GM19043 (cell line): ENCODE measurements around the gene ETF1.

Source experiments
- ATAC-seq: cut with Tn5 transposase; IDR thresholded peaks from one replicate; pipeline ENCODE4 v1.9.1; 2021; ENCODE audit warnings: low read depth; ENCODE audit not compliant: unreplicated experiment

The ETF1 gene

DNA sequence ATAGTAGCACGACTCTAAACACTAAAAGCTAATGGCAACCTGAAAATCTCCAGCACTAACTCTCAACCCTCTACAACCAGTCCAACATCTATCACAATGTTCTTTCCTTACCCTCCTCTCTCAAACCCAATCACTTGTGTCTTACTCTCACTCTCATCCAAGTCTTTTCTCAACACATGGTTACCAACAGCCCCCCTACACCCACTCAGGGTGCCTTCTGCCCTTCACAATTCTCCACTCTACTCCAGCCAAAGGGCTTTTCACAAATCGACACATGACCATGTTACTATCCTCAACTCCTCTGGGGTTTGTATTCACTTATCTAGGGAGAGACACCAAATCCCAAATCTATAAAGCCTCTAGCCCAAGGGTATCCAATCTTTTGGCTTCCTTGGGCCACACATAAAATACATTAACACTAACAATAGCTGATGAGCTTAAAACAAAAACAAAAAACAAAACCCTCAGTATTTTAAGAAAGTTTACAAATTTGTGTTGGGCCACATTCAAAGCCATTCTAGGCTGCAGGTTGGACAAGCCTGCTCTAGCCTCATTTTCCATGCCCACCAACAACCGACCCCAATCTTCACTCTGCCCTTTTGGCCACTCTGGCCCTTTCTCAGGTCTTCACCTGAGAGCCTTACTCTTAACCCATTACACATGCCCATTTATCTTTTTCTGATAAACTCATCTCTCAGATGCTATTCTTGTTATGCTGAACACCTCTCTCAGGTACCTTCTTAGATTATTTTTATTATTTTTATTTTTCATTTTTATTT is 20.5 kb upstream of the ETF1 start:
- no peak for ATAC-seq

DNA sequence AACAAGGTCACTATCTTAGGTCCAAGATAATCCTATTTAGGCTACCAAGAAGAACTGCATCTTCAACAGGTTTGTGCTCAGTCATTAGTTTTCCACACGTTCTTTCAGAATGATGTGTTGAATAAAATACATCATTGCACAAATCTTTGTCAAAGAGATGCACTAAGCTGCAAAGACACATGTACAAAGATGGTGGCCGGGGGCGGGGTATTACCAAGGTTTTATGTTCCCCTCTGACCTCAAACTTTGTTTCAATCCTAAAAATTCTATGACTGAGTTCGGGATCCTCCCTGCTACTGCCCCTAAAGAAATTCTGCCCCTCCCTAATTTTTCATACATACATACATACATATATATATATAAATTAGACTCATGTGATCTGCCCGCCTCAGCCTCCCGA is 17.9 kb upstream of the ETF1 start:
- ATAC-seq, result no peak

DNA sequence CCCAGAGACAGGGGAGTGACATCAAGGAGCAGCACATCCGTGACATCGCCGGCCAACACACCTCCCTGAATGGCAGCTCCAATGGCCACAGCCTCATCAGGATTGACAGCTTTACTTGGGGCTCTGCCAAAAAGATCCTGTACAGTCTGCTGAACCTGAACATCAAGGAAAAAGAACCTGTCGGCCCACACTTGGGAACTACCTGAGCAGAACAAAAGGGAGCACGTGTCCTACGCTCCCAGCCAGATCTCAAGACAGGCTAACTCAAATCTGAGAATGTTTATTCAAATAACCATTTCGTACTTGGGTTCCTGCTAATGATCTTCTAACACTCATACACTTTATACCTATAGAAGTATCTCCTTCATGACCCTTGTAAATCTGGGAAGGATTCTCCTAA is 16.9 kb upstream of the ETF1 start:
- no peak for ATAC-seq

DNA sequence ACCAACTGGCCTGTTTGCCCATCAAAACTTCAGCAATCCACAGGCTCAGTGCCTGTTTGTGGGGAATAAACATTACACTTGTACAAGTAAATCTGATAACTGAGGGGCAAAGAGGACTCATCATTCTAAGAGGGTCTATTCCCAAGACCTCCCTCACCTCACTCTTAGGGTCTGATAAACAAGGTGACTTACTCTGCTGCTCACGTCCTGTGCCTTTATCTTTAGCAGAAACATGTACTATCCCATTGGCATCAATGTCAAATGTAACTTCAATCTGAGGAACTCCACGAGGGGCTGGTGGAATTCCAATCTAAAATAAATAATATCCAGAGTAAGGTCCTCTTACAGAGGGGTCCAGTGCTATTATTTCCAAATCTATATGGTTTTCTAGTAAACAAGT is 14.6 kb upstream of the ETF1 start:
- no peak for ATAC-seq

DNA sequence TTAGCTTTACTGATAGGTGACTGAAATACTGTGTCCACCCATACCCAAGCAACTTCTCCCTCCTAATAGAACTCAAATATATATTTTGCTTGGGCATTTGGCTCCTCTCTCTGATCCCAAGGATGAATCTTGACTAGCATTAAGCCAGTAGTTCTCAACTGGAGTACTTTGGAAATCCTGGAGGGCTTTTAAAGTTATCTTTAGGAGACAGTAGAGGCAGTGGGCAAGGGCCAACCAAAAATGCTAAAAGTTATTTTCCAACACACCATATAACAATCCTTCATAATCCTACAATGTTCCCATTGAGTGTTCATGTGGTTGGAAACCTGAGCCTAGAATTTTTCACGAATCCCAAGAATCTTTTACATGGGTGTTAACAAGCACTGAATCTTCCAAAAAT is 11.1 kb upstream of the ETF1 start:
- ATAC-seq, result no peak

DNA sequence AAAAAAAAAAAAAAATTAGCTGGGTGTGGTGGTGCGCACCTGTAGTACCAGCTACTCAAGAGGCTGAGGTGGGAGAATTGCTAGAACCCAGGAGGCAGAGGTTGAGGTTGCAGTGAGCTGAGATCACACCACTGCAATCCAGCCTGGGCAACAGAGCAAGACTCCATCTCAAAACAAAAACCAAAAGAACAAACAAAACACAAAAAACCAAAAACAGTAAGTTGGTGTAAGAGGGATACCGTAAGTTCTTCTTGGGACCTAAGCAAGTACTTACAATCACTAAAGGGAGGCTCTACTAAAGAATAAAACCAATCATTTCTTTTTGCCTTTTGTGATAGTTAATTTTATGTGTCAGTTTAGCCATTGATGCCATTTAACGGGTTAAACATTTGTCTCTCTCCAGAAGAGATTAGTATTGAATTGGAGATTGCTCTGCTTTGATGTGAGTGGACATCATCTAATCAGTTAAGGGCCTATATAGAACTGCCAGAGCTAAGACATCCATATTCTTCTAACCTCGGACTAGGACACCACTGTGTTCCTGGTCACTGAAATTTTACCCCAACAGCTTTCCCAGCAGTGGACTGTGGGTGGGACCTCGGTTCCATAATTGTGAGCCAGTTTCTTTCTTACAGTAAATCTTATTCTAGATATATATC is 10.5 kb upstream of the ETF1 start:
- ATAC-seq, result no peak

DNA sequence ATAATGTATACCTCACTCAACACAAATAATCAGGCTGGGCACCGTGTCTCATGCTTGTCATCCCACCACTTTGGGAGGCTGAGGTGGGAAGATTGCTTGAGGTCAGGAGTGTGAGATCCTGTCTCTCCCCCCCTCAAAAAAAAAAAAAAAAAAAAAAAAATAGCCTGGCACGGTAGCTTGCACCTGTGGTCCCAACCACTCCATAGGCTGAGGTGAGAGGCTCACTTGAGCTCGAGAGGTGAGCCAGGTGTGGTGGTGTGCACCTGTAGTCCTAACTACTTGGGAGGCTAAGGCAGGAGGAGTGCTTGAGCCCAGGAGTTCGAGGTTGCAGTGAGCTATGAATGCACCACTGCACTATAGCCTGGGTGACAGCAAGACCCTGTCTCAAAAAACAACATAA is 9.6 kb upstream of the ETF1 start:
- no peak for ATAC-seq

DNA sequence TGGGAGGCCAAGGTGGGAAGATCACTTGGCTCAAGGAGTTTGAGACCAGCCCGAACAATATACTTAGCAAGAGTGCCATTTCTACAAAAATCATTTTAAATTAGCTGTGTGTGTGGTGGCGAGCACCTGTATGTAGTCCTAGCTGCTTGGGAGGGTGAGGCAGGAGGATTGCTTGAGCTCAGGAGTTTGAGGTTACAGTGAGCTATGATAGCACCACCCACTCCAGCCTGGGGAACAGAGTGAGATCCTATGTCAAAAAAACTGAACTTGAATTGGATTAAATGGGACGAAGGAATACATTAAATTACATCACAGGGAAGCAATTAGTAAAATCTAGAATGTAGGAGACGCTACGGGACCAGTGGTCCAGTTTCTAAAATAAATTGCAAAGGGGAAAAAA is 6.4 kb upstream of the ETF1 start:
- no peak for ATAC-seq

DNA sequence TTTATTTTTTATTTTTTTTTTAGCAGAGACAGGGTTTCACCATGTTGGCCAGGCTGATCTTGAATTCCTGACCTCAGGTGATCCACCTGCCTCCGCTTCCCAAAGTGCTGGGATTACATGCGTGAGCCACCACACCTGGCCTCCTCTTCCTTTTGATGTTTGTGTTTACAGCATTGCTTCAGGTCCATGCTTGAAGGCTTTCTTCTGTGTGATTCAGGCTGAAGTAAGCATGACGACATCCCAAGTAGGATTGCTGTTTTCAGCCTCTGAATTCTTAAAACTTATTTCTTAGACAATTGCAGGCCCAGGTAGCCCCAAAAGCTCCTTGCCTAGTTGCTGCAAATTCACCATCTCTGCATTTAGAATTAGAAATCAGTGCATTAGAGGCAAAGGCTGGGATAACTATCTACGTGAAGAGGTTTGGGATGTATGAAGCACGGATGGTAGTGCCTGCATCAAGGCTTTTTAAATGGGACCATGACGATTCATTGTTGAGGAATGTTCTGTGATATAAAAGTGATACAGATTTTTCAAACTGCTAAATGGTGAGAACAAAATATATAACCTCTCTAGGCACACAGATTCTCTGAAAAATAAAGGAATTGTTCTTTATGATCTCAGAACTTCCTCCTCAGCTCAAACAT is 3.0 kb upstream of the ETF1 start:
- no peak for ATAC-seq

DNA sequence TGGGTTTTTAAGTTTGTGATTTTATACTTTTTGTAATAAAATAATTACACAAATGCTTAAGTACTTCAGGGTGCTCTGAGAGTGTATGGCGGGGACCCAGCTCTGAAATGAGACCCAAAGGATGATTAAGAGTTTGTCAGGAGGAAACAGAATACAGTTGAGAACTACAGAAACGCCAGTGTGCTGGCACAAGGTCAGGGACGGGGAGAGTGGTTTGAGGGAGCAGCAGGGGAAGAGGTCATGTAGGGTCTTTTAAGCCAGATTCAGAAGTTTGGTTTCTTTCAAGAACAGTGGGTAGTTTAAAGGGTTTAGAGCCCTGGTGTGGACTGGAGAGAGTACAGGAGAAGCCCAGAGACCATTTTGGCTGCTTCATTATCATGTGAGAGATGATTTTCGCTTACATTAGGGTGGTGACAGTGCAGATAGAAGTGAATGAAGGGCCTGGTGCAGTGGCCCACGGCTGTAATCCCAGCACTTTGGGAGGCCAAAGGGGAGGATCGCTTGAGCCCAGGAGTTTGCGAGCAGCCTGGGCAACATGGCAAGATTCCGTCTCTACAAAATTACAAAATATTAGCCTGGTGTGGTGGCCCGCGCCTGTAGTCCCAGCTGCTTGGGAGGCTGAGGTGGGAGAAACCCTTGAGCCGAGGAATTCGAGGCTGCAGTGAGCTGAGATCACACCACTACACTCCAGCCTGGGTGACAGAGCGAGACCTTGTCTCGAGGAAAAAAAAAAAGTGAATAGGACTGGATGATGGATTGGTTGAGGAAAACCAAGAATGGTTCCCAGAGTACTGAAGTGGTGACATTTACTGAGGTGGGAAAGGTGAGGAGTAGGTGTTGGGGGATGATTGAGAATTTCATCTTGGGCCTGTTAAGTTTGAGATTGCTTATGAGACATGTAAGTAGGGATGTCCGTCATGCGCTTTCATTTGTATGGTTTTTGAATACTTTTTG is 1.4 kb upstream of the ETF1 start:
- no peak for ATAC-seq

DNA sequence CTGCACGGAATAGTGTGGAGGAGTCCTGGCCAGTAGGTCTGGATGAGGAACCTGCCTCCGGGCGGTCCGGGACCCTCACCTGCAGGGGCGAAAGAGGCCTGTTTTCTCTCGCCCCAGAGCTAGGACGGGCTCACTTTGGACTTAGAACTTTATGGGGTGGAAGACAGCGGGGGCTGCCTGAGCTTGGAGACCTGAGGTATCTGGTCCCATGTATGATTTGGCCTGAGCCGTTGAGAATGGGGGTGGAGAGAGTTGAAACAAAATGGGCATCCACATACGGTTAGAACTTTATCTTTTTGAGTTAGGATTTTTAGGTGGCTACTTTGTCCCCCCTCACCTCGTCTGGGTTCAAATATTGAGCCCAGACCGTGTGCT is 681 bp upstream of the ETF1 start:
- peak; percentile 33 for ATAC-seq

DNA sequence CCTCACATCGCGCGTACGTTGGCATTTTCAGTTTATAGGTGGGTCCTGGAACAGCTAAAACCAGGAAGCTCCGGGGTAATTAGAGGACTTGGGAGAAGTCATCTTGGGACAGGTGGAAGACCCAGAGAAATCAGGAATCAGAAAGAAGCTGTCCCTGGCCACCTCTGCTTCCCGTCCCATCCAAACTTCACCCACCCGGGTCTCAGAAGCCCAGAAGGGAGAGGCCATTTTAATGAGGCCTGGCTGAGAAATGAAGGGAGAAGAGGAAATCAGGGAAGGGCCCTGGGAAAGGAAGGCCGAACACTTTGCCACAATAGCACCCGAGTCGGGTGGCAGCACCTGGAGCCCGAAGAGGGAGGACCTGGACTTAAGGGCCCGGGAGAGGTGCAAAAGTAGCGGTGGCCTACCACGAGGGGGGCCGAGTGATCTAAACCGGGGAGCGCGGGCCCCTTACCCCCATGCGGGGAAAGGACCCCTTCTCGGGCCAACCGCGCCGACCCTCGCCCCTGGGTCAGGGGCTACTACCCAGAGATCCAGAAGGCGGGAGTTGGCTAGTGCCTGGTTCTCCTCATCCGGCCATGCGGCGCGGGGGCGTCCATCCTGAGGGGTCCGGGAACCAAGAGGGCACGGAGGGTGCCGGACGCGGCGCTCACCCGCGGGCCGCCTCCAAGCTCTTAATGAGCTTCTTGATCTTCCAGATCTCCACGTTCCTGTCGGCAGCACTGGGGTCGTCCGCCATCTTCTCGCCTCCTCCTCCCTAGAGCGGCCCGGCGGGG is 668 bp downstream of the ETF1 start:
- ATAC-seq, result no peak

DNA sequence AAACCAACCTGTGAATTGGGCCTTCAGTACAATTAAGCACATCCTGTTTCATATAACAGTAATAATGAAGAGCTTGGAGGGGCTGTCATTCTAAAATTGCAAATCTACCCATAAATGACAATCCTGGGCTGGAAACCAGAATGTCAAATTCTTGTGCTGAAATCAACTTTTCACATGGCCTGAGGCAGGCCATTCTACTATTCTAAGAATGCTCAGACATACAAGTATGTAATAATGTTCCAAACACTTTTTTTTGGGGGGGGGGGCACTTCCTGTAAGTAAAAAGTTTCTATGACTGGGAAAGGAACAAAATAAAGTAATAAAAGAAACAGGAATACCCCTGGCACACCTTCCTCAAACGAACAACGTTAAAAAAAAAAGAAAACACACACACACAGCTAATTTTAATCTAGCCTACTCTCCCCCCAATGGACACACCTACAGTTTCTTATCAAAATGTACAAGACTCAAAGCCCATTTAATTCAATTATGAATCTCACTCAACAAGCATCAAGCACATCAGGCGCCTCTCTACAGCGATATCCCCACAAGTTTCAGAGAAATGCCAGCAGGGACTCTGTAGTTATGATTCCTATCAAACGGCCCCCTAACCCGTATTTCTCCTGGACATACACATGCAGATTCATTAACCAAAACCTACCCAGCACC is 1.4 kb downstream of the ETF1 start:
- no peak for ATAC-seq

DNA sequence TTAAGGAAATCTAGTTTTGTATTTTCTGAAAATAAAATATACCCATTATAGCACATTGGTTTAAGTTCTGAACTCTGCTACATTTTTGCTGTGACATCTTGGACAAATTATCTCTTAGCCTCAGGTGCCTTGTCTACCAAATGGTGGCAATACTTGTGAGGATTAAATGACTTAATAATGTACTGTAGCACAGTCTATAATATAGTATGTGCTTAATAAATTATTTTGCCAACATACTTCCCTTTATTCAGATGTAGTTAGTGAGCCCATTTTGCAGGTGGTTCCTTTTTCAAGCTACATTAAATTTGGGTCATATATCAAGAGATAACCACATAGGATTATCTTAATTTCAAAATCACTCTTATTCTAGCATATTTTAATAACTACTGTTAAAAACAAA is 3.2 kb downstream of the ETF1 start:
- no peak for ATAC-seq

DNA sequence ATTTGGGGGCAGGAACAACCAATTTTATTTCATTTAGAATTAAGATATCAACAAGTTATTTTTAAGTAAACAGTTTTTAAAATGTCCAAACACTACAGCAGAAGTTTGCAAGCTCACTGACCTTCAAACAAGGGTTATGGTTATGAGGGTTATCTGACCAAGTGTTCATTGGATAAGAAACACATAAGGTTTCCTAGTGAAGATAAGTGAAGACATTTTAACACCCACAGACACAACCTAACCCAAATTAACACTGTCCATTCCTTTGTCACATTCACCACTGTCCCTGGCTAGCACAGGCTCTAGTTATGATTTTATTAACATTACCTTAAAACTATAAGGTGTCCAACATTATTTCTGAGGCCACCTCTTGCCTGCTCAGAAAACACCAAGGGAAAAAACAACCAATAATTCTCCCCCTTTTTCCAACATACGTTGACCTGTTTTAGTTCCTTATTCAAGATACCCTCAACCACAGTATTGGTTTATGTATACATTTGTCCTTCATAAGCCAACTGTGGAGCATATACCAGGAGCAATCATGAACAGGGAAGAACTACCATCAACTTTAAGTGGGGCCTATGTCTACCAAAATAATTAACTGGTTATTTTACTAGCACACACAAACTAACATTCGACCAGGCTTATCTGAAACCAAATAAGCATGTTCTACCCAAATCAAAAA is 4.0 kb downstream of the ETF1 start:
- no peak for ATAC-seq

DNA sequence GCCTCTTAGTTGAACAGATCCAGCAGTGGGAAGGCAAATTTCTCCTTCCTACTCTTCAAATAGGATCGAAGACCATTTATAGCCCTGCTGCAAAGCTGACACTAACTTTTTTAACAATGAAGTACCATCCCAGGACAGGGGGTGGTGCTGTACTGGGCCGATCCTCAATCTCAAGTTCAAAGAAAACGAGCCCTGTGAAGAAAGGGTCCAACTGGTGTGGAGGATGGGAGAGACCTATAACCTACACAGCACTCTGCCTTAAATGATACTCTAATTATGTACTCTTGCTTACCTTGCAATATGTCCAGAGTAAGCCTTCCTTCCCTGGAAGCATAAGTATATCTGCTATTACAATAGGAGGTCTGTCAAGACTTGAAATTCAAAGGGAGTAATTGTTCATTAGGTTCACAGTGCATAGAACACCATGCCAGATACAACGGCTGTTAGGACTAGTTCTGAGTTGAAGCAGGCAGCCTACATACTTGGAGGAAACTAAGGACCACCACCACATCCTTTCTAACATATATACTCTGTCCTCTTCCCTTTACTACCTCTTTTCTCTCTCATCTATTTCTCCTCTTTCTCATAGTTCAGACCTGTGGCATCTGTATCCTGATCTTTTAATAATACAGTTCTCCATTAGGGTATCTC is 6.2 kb downstream of the ETF1 start:
- no peak for ATAC-seq

DNA sequence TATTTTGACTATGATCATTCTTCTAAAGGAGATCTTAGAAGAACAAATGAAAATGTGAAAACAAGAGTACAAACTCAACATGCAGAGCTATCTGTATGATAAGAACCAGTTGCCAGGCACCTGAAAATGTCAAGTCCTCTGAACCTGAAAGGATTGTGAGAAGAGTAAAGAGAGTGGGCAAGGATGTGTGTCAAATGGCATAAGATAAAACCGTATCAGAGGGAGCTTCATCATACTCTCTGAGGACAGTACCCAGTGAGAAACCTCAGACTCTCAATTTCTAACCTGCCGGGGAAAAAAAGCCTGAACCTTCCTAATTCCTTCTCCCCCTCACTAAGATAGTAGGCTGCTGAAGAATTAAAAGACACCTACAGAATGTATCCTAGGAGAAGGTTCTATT is 6.8 kb downstream of the ETF1 start:
- ATAC-seq, result no peak
